Fibroblast of mammary gland (primary cell): ENCODE results near the gene CACNA1E.

Experiments
- DNase-seq: peaks from one replicate; pipeline ENCODE4 v3.0.0-alpha.2; 2010; ENCODE audit warnings: low read depth
- H3K4me3 ChIP-seq: 2 replicates; pipeline ENCODE4 v1.5.1; 2011; ENCODE audit warnings: low read depth, mild to moderate bottlenecking, low read length, moderate library complexity; ENCODE audit not compliant: control insufficient read depth
- CTCF ChIP-seq: conservative IDR thresholded peaks from 2 replicates; pipeline ENCODE4 v1.5.1; 2011; ENCODE audit warnings: low read depth, low read length, inconsistent platforms; ENCODE audit not compliant: control insufficient read depth, insufficient read depth

CACNA1E gene

DNA sequence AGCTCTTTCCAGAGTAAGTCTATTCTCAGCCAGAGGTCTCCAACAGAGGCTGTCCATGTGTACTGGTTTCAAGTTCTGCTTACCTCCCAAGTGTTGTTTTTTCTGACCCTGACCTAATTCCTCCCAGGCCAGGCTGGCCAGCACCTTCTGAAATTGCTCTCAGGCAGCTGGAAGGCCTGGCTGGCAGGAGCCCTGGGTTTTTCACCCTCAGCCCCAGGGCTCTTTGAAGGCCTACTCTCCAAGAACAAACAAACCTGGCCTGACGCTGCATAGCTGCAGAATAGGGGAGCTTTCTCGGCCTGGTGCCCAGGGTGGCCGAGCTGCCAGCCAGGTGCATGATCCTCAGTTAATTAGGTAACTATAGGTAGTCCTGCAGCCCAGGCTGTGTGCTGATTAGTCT, 147.5 kb downstream of the CACNA1E start:
- TF ChIP-seq CTCF = no peak
- H3K4me3 ChIP-seq = no peak overlapping the region

DNA sequence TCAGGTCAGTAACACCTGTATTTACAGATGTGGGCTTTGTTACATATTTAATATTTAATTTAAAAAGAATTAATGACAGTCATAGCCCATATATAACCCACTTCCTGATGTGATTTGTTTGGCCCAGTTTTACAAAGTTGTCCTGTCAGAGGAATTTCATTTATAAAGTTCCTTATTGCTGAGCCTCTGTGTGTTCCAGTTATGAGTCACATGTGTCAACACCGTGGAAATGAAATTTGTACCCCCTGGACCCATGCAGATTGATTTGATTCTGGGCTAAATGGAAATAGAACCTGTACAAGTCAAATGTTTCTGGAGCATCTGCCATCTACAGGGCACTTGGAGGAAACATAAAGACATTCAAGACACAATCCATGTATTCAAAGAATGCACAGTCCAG, 149.2 kb downstream of the CACNA1E start:
- no peak overlapping the region for H3K4me3 ChIP-seq
- no peak for TF ChIP-seq CTCF
- no peak for DNase-seq

More for the DNA sequence above, 147.5 kb downstream of the CACNA1E start:
- no peak for DNase-seq

- TF ChIP-seq CTCF = no peak
- DNase-seq = no peak
- no peak overlapping the region for H3K4me3 ChIP-seq
Observed at GRCh38 chr1:181632960-181633359, 149.6 kb downstream of the CACNA1E start.

DNA sequence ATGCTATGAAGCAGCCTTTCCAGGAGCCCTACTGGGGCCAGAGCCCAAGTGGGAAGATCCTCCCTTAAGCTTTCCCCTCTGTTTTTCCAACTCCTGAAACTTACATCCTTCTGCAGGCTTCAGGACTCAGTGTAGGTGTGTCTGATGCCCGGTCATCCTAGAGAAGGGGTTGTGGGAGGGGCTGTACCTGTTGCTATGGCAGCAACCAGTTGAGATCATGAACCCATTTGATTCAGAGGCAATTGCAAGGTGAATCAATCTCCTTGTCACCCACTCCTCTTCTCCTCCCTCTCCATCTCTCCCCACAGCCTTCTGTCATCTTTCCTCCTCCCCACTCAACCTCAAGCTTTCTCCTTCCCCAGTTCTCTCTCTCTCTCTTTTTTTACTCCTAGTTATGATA, 151.8 kb downstream of the CACNA1E start:
- no peak overlapping the region for H3K4me3 ChIP-seq
- no peak for TF ChIP-seq CTCF
- DNase-seq = no peak

DNA sequence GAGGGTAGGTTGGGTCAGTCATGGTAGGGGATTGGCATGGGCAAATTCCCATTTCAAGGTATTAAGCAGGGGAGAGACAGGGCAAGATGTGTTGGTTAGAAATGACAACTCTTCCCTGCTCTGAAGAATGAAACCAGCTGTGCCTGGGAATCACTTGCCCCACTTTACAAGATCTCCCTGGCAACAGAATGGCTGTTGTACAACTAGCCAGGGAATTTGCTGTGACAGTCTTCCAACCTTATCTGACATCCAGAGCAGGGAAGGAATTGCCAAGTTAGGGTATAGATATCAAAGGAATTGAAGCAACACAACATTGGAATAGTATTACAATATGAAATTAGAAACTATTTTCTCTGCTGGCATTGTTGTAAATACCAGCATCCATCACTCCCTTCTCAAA, 154.7 kb downstream of the CACNA1E start:
- no peak for DNase-seq
- no peak for TF ChIP-seq CTCF
- H3K4me3 ChIP-seq = no peak overlapping the region

DNA sequence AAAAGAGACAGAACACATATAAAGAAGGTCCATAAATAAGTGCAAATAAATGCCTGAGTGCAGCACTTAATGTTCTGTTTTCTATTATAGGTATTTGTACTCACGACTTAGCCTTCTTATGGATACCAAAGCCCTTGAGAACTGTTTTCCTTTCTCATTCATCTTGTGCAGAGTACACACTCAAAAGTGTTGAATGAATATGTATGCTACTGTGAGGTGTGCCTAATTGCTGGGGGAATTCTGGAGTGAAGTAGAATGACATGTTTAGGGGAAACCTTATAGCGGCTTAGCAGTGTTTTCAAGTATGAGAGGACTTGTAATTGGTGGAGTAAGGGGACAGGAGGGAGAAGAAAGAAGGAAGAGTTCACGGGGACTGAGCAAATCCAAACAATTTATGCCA, 157.6 kb downstream of the CACNA1E start:
- no peak for TF ChIP-seq CTCF
- H3K4me3 ChIP-seq = no peak overlapping the region
- no peak for DNase-seq

DNA sequence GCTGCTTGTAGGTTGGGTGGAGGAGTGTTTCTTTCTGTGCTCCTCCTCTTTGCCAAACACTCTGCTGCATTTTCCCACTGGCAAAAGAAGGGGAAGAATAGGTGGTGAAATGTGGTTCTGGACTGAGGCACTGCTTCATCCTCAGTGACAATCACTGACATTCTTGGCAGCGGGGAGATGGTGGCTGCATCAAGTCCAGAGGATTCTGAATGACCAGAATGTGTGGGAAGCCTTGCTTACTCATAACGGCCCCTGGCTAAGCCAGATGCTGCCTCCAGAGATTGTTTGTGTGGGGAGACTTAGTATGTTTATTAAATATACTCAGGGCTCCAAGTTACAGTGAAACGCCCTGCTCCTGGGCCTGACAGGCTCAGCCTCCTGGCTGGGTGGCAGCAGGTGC, 160.3 kb downstream of the CACNA1E start:
- no peak for TF ChIP-seq CTCF
- no peak overlapping the region for H3K4me3 ChIP-seq
- DNase-seq = no peak
